ENCODE data around the gene CYP19A1. TPM values are rescaled to one million over a fixed set of nuclear protein-coding genes. Genes with fewer than 3 reads are reported as not detected.

Gene CYP19A1
- total and polyA plus RNA-seq, 10 of the 15 experiments (the other 5 are each of a cell fraction or from before 2014, with no cell fraction given): 0.08 to 1.8 (median 0.70) TPM

DNA sequence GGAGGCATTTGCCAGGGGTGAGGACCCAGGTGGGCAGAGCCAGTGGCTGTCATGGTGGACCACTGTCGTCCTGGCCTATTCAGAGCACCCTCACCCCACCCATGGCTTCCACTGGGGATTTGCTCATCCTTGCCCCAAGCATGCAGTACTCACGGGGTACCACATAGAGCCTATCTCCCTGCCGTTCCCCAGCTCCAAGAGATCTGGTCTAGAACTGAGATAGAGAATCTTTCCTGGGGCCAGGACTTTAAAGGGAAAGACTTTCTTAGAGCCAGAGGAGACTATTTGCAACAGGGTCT, 166.8 kb downstream of the CYP19A1 start:
- POLR2A ChIA-PET: no interaction called here
- SMC1A ChIA-PET (ENCODE audit: uncharacterized antibody, unreplicated experiment): interaction anchor here (0.7 to 1.8 kb wide), 5 partner anchors 9 to 208 kb away, joined by 3 to 5 read pairs (median 3); no protein-coding TSS in a partner anchor
- no peaks in the 10 kb centered on the region for H3K4me1 ChIP-seq (ENCODE audit: control insufficient read depth, insufficient read depth, low read length)
- DNase-seq (ENCODE audit: low read depth, low spot score) (no peak), FAIRE-seq (no peak), ATAC-seq (no peak)
- TF ChIP-seq, protein P1, sequence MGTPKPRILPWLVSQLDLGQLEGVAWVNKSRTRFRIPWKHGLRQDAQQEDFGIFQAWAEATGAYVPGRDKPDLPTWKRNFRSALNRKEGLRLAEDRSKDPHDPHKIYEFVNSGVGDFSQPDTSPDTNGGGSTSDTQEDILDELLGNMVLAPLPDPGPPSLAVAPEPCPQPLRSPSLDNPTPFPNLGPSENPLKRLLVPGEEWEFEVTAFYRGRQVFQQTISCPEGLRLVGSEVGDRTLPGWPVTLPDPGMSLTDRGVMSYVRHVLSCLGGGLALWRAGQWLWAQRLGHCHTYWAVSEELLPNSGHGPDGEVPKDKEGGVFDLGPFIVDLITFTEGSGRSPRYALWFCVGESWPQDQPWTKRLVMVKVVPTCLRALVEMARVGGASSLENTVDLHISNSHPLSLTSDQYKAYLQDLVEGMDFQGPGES (IDR thresholded peaks at IDR 0.05): no peak
- TF ChIP-seq, protein P2, sequence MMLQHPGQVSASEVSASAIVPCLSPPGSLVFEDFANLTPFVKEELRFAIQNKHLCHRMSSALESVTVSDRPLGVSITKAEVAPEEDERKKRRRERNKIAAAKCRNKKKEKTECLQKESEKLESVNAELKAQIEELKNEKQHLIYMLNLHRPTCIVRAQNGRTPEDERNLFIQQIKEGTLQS (IDR thresholded peaks at IDR 0.05; ENCODE audit: borderline replicate concordance, extremely low read depth, low read depth, low read length): no peak
- TF ChIP-seq IKZF1 (conservative IDR thresholded peaks at IDR 0.05) (no peak), SP1 (IDR thresholded peaks at IDR 0.05; ENCODE audit: low read depth, low read length) (no peak), SMAD5 (IDR thresholded peaks at IDR 0.05; ENCODE audit: low read depth) (no peak), CHD4 (IDR thresholded peaks at IDR 0.05) (no peak)
- TF ChIP-seq, protein P3, sequence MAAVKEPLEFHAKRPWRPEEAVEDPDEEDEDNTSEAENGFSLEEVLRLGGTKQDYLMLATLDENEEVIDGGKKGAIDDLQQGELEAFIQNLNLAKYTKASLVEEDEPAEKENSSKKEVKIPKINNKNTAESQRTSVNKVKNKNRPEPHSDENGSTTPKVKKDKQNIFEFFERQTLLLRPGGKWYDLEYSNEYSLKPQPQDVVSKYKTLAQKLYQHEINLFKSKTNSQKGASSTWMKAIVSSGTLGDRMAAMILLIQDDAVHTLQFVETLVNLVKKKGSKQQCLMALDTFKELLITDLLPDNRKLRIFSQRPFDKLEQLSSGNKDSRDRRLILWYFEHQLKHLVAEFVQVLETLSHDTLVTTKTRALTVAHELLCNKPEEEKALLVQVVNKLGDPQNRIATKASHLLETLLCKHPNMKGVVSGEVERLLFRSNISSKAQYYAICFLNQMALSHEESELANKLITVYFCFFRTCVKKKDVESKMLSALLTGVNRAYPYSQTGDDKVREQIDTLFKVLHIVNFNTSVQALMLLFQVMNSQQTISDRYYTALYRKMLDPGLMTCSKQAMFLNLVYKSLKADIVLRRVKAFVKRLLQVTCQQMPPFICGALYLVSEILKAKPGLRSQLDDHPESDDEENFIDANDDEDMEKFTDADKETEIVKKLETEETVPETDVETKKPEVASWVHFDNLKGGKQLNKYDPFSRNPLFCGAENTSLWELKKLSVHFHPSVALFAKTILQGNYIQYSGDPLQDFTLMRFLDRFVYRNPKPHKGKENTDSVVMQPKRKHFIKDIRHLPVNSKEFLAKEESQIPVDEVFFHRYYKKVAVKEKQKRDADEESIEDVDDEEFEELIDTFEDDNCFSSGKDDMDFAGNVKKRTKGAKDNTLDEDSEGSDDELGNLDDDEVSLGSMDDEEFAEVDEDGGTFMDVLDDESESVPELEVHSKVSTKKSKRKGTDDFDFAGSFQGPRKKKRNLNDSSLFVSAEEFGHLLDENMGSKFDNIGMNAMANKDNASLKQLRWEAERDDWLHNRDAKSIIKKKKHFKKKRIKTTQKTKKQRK (IDR thresholded peaks at IDR 0.05; ENCODE audit: low read depth, low read length): no peak
- TF ChIP-seq, protein P4, sequence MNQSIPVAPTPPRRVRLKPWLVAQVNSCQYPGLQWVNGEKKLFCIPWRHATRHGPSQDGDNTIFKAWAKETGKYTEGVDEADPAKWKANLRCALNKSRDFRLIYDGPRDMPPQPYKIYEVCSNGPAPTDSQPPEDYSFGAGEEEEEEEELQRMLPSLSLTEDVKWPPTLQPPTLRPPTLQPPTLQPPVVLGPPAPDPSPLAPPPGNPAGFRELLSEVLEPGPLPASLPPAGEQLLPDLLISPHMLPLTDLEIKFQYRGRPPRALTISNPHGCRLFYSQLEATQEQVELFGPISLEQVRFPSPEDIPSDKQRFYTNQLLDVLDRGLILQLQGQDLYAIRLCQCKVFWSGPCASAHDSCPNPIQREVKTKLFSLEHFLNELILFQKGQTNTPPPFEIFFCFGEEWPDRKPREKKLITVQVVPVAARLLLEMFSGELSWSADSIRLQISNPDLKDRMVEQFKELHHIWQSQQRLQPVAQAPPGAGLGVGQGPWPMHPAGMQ (IDR thresholded peaks at IDR 0.05; ENCODE audit: borderline replicate concordance): no peak
- no peaks in the 10 kb centered on the region for H3K79me2 ChIP-seq (ENCODE audit: control insufficient read depth, insufficient read depth, low read length)
- H3K27ac ChIP-seq (ENCODE audit: control insufficient read depth, insufficient read depth): no peak overlapping the region
- no peaks in the 10 kb centered on the region for H3K9me3 ChIP-seq (replicated peaks; ENCODE audit: control insufficient read depth, insufficient read depth, low read length)
- H3K36me3 ChIP-seq (ENCODE audit: control insufficient read depth in 2 of 2, insufficient read depth in 2 of 2, low read length in 1 of 2): no peaks in the 10 kb centered on the region
- H3K27me3 ChIP-seq (replicated peaks in 1 of 2; ENCODE audit: control insufficient read depth in 2 of 2, insufficient read depth in 2 of 2, low read length in 1 of 2): no peaks in the 10 kb centered on the region
- H3K9ac ChIP-seq (ENCODE audit: control insufficient read depth, insufficient read depth, low read length): no peak overlapping the region
- RAD21 ChIA-PET (ENCODE audit: unreplicated experiment): interaction anchor here (1.1 kb wide), 1 partner anchor 9 kb away, joined by 3 read pairs; no protein-coding TSS in a partner anchor
- intact Hi-C loops (cut with micrococcal nuclease; ENCODE audit: unreplicated experiment): no loop called here
- no TSS peak for BruUV-seq (replicated peaks)
- in situ Hi-C loops (cut with MboI): no loop called here
- no peak overlapping the region for H3K4me3 ChIP-seq
- H4K20me1 ChIP-seq (ENCODE audit: control insufficient read depth, insufficient read depth): no peaks in the 10 kb centered on the region
- H3K4me2 ChIP-seq (ENCODE audit: control insufficient read depth, insufficient read depth): no peak overlapping the region
- WGBS (ENCODE audit: insufficient coverage, insufficient replicate concordance, low lambda C conversion rate, missing lambda C conversion rate): 56% methylated on average over 3 of the region's 3 CpGs
- no peak overlapping the region for H2AFZ ChIP-seq (ENCODE audit: control insufficient read depth, low read depth, low read length)
- CTCF ChIA-PET: interaction anchor here (1.1 to 3.0 kb wide), 4 partner anchors 9 to 240 kb away, joined by 3 to 17 read pairs (median 5); no protein-coding TSS in a partner anchor
